Hematopoietic multipotent progenitor cell treated with erythropoietin and hydrocortisone succinate and interleukin-3 and kit ligand, for 15 days (in vitro differentiated cells): ENCODE data around the gene GIMAP6.
"Not testable (repeated sequence)": the region's sequence is repeated elsewhere in the genome, so short reads cannot be mapped to it uniquely, and the experiment has no call there.

Experiments used
- DNase-seq: peaks from one replicate; pipeline ENCODE4 v3.0.0-alpha.2; 2015; ENCODE audit warnings: low spot score

Gene GIMAP6

DNA sequence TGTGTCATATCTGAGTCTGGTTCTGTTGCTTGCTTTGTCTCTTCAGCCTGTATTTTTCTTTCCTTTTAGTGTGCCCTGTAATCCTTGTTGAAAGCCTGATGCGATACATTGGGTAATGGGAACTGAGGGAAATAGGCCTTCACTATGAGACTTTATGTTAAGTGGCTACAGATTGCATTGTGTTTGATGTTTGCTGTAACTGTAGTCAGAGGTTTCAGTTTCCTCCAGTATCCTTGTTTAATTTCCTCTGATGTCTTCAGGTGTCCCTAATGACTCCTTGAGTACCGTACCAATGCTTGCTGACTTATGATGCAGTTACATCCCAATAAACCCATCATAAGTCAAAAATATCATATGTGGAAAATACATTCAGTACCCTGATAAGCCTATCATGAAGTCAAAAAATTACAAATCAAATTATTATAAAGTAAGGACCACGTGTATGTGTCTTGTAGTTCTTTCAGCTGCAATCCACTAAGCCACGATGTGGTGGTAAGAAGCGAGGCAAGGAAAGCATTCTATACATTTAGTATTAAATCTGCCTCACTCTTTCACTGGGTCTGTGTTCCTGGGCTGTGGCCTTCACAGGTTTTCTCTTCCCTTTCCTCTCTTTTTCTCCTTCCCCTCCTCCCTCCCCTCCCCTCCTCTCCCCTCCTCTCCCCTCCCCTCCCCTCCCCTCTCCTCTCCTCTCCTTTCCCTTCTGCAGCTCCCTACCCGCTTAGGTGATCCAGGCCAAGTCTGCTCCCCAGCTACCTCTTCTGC, 13.3 kb upstream of the GIMAP6 start:
- DNase-seq, result no peak

- DNase-seq, result no peak
These were observed 10.7 kb upstream of the GIMAP6 start for GRCh38 chr7:150642926-150643325.

- no peak for DNase-seq
These were observed 9.7 kb upstream of the GIMAP6 start for GRCh38 chr7:150641854-150642253.

DNA sequence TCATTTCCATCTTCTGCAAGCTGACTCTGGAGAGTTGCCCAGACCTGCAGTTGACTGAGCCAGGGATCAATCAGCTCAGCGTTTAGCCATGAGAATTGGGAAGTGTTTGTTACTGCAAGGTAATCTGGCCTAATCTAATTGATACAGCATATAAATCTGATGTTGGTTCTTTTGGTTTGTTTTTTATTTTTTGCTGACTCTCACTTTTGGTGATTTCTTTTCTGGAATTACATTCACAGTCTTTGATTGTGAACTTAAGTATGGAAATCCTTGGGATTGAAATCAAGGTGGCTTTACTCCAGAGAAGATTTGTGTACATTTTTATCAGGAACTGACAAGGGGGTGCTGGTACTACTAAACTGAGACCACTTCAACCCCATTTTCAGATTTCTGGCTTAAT, 1.7 kb upstream of the GIMAP6 start:
- no peak for DNase-seq

- no peak for DNase-seq
These were observed 930 bp downstream of the GIMAP6 start for GRCh38 chr7:150631084-150631826.

- DNase-seq, result no peak
These were observed 2.8 kb downstream of the GIMAP6 start for GRCh38 chr7:150629347-150629746.

DNA sequence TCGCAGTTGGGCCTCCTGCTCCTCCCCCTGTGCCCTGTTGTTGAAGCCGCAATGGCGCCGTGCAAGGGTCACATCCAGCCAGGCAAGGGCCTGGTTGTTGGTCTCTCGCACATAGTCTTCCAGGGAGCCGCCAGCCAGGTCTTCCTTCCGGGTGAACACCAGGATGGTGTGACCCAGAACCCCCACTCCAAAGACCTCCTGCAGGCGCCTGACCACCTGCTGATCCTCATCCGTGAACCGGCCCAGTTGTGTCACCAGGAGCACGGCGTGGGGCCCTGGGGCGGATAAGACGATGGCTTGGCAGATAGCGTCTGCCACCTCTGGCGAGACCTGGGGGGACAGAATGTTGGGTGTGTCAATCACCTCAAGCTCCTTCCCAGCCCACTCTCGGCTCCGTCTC, 4.2 kb downstream of the GIMAP6 start:
- DNase-seq, result no peak

DNA sequence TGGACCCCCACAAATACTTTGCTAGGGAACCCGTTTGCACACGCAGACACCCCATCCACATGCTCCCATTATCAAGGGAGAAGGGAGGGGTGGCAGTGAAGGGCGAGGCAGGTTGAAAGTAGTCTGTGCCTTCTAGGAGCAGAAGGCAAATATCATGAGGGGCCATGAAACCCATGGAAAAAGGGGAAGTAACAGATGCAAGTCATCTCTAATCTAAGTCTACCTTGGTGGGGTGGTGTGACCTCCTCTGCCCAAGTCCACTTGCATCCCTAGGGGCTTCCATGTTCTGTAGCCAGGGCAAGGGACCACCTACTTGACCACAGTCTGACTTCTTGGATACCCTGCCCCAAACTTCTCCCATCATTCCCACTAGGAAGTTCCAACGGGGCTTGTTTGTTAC, 5.5 kb downstream of the GIMAP6 start:
- no peak for DNase-seq

GRCh38 chr7:150621376-150621775, 10.8 kb downstream of the GIMAP6 start:
- no peak for DNase-seq

DNA sequence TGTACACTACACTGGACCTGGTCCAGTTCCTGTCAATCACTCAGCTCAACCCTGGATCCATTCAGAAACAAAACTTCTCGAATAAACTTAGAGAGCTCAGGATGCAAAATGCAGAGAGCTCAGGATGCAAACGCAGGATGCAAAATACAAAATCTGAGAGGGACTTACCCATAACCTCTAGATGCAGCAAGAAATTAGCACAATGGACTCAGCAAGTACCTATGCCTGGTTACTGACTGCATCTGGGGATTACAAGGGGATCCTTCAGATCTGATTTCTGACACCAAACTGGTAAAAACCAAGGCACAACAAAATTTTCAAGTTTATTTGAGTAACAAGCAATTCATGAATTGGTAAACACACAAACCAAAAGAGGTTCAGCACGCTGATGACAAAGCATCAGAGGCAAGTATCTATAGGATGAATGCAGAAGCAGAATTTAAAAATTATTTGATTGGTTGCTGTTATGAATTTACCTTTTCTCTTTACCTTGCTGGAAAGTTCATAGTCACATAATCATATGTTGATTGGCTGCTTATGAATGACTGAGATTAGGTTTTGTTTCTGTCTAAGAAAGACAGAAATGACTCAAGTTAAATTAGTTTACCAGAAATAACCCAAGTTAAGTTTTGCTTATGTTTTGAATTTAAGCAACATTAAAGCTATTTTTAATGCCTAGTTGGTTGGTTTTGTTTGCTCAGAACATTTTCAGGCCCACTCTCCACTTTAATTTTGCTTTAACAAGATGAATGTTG, 11.4 kb downstream of the GIMAP6 start:
- DNase-seq, result no peak

DNA sequence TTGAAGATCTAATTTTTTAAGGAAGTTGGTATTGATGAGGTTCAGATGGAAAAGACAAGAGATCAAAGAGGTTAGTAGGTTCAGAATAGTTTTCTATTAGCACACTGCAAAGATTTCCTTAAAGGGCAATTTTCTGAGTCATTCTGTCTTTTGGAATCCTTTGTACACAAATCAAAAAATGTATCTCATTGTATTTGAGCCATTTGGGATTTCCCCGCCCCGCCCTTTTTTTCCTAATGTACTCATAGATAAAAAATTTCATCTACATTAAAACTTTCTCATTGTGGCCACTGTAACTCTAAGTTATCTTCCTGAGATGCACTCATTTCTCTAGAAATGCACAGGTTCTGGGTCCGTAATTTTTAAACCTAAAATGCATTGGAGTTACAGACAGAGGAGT, 12.1 kb downstream of the GIMAP6 start:
- no peak for DNase-seq

- DNase-seq, result not testable (repeated sequence)
These were observed 16.9 kb downstream of the GIMAP6 start for GRCh38 chr7:150615221-150615755.

DNA sequence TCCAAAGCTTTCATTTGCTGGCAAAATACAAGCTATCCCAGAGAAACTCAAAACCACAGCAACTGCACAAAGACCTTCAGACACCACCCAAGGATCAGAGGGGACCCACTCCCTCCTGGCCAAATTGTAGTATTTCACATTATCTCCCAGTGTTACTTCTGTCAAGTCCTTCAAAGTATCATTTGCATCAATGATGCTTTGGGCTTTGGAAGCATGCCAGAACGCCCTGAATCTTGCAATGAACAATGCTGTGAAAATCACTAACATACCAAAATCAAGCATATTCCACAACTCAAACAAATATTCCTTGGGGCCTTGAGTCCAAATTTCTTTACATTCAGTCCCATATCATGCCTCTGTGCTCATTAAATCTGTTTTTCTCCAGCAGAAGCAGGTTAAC, 17.8 kb downstream of the GIMAP6 start:
- not testable (repeated sequence) for DNase-seq

- DNase-seq, result no peak
These were observed 18.3 kb downstream of the GIMAP6 start for GRCh38 chr7:150613880-150614279.

DNA sequence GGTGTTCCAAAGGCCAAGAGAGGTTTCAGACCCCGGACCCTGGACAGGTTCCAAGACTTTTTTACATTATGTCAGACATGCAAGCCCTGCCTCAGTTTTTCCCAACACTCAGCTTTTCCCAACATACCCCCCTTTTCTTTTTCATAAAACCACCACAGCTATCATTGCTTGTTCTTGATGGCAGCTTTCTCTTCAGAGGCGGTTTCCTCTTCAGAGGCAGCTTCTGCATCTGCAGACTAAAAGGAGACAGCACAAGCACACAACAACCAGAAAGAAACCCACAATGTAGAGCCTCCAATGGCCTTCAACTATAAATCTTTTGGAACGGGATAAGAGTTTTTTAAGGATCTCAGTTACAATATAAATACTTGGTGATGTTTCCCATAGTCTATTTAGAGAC, 19.3 kb downstream of the GIMAP6 start:
- no peak for DNase-seq

- no peak for DNase-seq
These were observed 22.0 kb downstream of the GIMAP6 start for GRCh38 chr7:150610233-150610632.

GRCh38 chr7:150603600-150603999, 28.6 kb downstream of the GIMAP6 start:
- not testable (repeated sequence) for DNase-seq

DNA sequence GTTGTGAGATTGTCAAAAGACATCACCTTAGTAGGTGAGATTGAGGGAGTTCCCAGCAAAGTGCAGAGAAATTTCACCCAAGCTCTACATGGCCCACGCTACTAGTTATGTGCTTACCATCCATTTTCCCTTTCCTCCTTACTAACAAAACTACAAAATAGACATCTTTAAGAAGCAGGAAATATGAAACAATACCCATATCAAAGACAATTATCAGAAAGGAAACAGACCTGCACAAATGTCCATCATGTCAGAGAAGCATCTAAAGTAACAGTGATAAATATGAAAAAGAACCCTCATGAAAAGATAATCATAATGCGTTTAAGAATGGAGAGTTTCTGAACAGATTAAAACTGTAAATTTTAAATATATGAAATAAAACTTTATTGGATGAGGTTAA, 36.8 kb downstream of the GIMAP6 start:
- no peak for DNase-seq

DNA sequence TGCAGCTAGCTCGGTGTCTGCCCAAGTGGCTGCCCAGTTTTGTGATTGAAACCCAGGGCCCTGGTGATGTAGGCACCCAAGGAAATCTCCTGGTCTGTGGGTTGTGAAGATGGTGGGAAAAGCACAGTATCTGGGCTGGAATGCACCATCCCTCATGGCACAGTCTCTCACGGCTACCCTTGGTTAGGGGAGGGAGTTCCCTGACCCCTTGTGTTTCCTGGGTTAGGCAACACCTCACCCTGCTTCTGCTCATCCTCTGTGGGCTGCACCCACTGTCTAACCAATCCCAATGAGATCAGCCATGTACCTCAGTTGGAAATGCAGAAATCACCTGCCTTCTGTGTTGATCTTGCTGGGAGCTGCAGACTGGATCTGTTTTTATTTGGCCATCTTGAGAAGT, 37.4 kb downstream of the GIMAP6 start:
- no peak for DNase-seq

GRCh38 chr7:150587551-150587950, 44.6 kb downstream of the GIMAP6 start:
- no peak for DNase-seq

GRCh38 chr7:150586785-150587152, 45.4 kb downstream of the GIMAP6 start:
- DNase-seq, result no peak

GRCh38 chr7:150586068-150586784, 46.0 kb downstream of the GIMAP6 start:
- DNase-seq, result no peak
